Heart left ventricle (tissue), 13 donors: ENCODE measurements around the gene OGFR.

Experiments
- CTCF ChIP-seq, 12 donors: fragments of 200-600 bp; sonication (generic) in 4 of 12; IDR thresholded peaks; one replicate each; pipeline versions ENCODE4 v1.5.0 to v1.8.0; 2018 to 2022; ENCODE audit warnings: antibody characterized with exemption in 12 of 12, mild to moderate bottlenecking in 5 of 12
- POLR2A ChIP-seq, 2 donors: fragments of 450-650 bp; IDR thresholded peaks; one replicate each; pipeline ENCODE4 v1.6.1; 2017; ENCODE audit warnings: antibody characterized with exemption in 2 of 2, mild to moderate bottlenecking in 2 of 2, moderate library complexity in 2 of 2
- donor health status: ischemic (EF 13 %, LVEDD 7.1; RV severe dilation, severe dysfunction).
- donor health status: DM: no; HTN: yes; CAD: no.
- donor health status: DM: no; HTN: no; CAD: no.
- donor health status: ischemic (EF 25% LVEDD 6.9; RV normal size, moderate dysfunction).
- donor health status: ischemic (EF 25% LVEDD 5.7; RV mildly dilated, moderate dysfunction).
- donor health status: ischemic (EF 35%, LVEDD 5.7; RV mildly dilated, moderate dysfunction).
- donor health status: nonischemic (EF 11% LVEDD 7.7; RV severe dilation, severe dysfunction).
- donor health status: DM: yes; HTN: yes; CAD: no.
- donor health status: PGD.
- donor health status: ischemic (EF 29% LVEDD 5.4; RV normal size, mild dysfunction).
- donor health status: nonischemic (EF 23%, LVEDD 6.1; RV moderate dilation, normal function).

DNA sequence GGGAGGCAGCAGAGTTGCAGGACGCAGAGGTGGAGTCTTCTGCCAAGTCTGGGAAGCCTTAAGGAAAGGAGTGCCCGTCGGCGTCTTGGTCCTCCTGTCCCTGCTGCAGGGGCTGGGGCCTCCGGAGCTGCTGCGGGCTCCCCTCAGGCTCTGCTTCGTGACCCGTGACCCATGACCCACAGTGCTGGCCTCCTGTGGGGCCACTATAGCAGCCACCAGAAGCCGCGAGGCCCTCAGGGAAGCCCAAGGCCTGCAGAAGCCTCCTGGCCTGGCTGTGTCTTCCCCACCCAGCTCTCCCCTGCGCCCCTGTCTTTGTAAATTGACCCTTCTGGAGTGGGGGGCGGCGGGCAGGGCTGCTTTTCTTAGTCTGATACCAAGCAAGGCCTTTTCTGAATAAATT lies 9.0 kb downstream of the OGFR start:
- TF ChIP-seq CTCF (IDR thresholded peaks at IDR 0.05) (no peak), POLR2A (IDR thresholded peaks at IDR 0.05) (no peak)
